ENCODE data around the gene SPPL2C.

DNA sequence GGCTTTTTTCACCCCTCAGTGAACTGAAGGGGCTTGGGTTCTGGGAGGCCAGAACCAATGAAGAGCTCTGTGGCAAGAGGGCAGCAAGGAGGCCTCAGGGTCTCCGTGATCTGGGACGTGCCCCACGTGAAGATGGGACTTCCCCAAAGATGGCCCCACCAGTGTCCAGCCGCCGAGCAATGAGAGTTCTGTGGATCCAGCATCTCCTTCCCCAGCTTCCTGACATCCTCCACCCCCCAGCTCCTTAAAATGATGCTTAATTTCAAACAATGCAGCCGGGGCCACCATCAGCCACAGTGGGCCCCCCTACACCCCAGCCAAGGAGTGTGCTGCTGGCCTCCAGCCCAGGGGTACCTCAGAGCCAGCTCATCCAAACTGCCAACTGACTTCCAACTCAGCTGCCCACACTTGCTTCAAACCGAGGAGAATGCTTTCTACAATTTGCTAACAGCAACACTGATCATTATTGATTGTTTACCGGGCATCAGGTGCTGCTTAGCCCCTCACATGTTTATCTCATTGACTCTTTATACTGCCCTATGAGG is 5.9 kb upstream of the SPPL2C start:
- TF ChIP-seq, protein P1, sequence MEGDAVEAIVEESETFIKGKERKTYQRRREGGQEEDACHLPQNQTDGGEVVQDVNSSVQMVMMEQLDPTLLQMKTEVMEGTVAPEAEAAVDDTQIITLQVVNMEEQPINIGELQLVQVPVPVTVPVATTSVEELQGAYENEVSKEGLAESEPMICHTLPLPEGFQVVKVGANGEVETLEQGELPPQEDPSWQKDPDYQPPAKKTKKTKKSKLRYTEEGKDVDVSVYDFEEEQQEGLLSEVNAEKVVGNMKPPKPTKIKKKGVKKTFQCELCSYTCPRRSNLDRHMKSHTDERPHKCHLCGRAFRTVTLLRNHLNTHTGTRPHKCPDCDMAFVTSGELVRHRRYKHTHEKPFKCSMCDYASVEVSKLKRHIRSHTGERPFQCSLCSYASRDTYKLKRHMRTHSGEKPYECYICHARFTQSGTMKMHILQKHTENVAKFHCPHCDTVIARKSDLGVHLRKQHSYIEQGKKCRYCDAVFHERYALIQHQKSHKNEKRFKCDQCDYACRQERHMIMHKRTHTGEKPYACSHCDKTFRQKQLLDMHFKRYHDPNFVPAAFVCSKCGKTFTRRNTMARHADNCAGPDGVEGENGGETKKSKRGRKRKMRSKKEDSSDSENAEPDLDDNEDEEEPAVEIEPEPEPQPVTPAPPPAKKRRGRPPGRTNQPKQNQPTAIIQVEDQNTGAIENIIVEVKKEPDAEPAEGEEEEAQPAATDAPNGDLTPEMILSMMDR (IDR thresholded peaks at IDR 0.05; ENCODE audit: low read depth, low read length, poor library complexity, severe bottlenecking): no peak
- no peak for TF ChIP-seq EZH2phosphoT487 (IDR thresholded peaks at IDR 0.05; ENCODE audit: borderline replicate concordance, low read length)
